ENCODE results near the gene RERE. TPM values are rescaled to one million over a fixed set of nuclear protein-coding genes. Genes with fewer than 3 reads are reported as not detected.

The RERE gene
- total RNA-seq, 2 donors from 2014 or later = 74.5 to 128 TPM

GRCh38 chr1:8333246-8333987 lies 484.0 kb downstream of the RERE start:
- no peak overlapping the region for H3K27ac ChIP-seq
- no peaks in the 10 kb centered on the region for H3K36me3 ChIP-seq (replicated peaks in 1 of 2; ENCODE audit: insufficient read depth in 1 of 2, low read depth in 2 of 2)
- ATAC-seq (no peak), DNase-seq (no peak)
- no peaks in the 10 kb centered on the region for H3K4me1 ChIP-seq
- no peaks in the 10 kb centered on the region for H3K9me3 ChIP-seq
- intact Hi-C loops (cut with DNase I) = no loop called here
- WGBS, 2 donors = 73 to 89% methylated on average over 15 to 16 of the region's 16 CpGs
- H3K27me3 ChIP-seq = no peaks in the 10 kb centered on the region
- TF ChIP-seq CTCF (IDR thresholded peaks at IDR 0.05) = no peak
- TF ChIP-seq POLR2A (IDR thresholded peaks at IDR 0.05) = no peak
- H3K4me3 ChIP-seq = no peak overlapping the region

GRCh38 chr1:8332806-8333205 lies 484.6 kb downstream of the RERE start:
- 87 to 92% methylated on average over 4 to 16 of the region's 16 CpGs for WGBS, 2 donors
- Histone ChIP-seq H3K36me3 (replicated peaks in 1 of 2; ENCODE audit: insufficient read depth in 1 of 2, low read depth in 2 of 2) (no peaks in the 10 kb centered on the region), H3K27ac (no peak overlapping the region), H3K4me1 (no peaks in the 10 kb centered on the region), H3K27me3 (no peaks in the 10 kb centered on the region), H3K4me3 (no peak overlapping the region), H3K9me3 (no peaks in the 10 kb centered on the region)
- TF ChIP-seq POLR2A (IDR thresholded peaks at IDR 0.05) (no peak), CTCF (IDR thresholded peaks at IDR 0.05) (no peak)
- ATAC-seq = no peak
- no peak for DNase-seq
- intact Hi-C loops (cut with DNase I) = no loop called here

DNA sequence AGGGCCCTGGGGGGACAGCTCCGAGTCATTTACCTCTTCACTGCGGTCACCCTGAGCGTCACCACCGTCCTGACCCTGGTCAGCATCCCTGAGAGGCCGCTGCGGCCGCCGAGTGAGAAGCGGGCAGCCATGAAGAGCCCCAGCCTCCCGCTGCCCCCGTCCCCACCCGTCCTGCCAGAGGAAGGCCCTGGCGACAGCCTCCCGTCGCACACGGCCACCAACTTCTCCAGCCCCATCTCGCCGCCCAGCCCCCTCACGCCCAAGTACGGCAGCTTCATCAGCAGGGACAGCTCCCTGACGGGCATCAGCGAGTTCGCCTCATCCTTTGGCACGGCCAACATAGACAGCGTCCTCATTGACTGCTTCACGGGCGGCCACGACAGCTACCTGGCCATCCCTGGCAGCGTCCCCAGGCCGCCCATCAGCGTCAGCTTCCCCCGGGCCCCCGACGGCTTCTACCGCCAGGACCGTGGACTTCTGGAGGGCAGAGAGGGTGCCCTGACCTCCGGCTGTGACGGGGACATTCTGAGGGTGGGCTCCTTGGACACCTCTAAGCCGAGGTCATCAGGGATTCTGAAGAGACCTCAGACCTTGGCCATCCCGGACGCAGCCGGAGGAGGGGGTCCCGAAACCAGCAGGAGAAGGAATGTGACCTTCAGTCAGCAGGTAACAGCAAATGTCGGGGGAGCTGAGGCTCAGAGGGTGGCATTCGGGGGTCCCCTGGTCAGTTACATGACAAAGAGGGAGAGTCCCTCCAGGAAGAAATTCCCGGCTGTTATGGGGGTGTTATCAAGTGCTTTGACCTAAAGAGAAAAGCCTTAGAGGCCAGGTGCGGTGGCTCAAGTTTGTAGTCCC lies 486.9 kb downstream of the RERE start:
- Histone ChIP-seq H3K36me3 (replicated peaks in 1 of 2; ENCODE audit: insufficient read depth in 1 of 2, low read depth in 2 of 2) (no peaks in the 10 kb centered on the region), H3K4me3 (no peak overlapping the region), H3K27ac (no peak overlapping the region), H3K9me3 (no peaks in the 10 kb centered on the region), H3K4me1 (no peaks in the 10 kb centered on the region), H3K27me3 (no peaks in the 10 kb centered on the region)
- 81 to 89% methylated on average over 22 to 44 of the region's 47 CpGs for WGBS, 2 donors
- intact Hi-C loops (cut with DNase I) = no loop called here
- DNase-seq (no peak), ATAC-seq (no peak)
- no peak for TF ChIP-seq CTCF (IDR thresholded peaks at IDR 0.05)
- TF ChIP-seq POLR2A (IDR thresholded peaks at IDR 0.05) = no peak

GRCh38 chr1:8329858-8330257 lies 487.6 kb downstream of the RERE start:
- Histone ChIP-seq H3K4me1 (no peaks in the 10 kb centered on the region), H3K4me3 (no peak overlapping the region), H3K27me3 (no peaks in the 10 kb centered on the region), H3K27ac (no peak overlapping the region), H3K36me3 (replicated peaks in 1 of 2; ENCODE audit: insufficient read depth in 1 of 2, low read depth in 2 of 2) (no peaks in the 10 kb centered on the region), H3K9me3 (no peaks in the 10 kb centered on the region)
- intact Hi-C loops (cut with DNase I) = no loop called here
- WGBS, 2 donors = 89 to 92% methylated on average over 5 to 14 of the region's 14 CpGs
- no peak for DNase-seq
- TF ChIP-seq CTCF (IDR thresholded peaks at IDR 0.05) (no peak), POLR2A (IDR thresholded peaks at IDR 0.05) (no peak)
- ATAC-seq = no peak

All from body of pancreas (tissue), 4 donors.